AG20443 (cell line): ENCODE data around the gene JAK1.

Source experiments
- DNase-seq: peaks from one replicate; pipeline ENCODE4 v3.0.0; 2012; ENCODE audit warnings: low spot score, mixed read lengths

The JAK1 gene

DNA sequence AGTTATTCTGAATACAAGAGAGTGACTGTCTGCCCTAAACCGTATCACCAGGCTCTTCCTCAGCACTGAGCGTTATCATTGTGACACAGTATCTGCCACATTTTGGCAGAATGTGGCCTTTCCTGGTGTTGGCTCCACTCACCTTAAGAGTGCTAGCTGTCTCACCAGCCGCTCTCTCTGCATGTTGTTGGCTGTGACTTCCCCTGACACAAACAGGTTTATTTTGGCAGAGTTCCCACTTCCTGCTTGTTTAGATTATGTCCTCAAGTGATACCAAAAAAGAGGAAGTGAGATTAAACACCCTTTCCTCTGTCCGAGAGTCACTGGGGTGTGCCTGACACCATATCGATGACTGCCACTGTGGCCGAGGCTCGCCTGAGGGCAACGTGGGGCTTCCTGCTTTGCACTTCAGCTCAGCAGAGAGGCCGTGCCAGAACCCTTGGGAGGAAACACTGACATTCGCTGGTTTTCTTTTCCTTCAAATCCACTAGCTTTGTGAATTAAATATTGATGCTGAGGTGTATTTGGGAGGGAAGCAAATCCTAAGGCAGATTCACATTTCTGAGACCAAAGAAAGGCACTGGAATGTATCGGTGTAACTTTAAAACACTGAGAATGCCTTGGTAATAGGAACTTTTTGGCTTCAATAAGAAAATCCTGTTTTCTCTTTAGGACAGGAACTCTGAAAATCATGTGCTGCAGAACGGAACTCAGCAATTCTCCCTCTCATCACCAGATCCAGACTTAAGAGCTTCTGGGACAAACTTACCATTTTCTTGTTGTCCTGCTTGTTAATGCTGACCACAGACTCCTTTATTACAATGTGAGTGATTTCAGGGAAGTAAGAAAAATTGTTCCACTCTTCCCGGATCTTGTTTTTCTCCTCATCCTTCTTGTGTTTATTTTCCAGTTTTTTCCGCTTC, 102.1 kb downstream of the JAK1 start:
- no peak for DNase-seq

DNA sequence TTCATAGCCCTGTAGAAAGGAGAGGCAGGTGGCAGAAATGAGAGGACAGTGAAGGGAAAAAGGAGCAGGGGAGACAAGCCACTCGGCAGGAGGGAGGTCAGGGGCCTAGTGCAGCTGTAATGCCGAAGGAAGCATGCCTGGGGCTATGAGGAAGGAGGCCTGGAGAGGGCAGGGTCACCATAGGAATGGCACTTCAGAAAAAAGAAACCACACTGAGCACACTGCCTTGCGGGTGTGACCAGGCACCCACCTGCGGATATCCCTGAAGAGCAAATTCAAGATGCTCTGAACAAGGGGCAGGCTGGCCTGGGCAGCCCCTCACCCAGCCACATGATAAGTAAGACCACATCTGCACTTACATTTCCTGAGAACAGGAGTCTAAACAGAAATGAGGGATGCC, 104.7 kb downstream of the JAK1 start:
- DNase-seq, result peak; percentile 44

DNA sequence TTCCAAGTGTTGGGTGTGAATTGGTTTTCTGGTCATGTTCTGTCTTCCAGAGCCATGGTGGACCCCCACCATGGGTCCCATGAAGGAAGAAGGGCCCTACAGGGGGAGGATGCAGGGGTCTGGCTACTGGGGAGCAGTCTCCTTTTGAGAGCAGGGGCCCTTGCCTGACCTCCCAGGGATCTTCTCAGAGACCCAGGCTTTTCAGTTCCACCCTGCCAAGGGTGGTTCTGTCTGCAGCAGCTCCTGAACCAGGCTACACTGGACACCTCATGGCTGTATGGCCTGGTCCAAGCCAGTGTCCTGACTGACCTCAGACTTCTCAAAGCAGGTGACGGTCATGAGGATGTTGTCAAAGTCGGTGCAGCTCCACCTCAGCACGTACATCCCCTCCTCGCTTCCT, 109.0 kb downstream of the JAK1 start:
- no peak for DNase-seq

DNA sequence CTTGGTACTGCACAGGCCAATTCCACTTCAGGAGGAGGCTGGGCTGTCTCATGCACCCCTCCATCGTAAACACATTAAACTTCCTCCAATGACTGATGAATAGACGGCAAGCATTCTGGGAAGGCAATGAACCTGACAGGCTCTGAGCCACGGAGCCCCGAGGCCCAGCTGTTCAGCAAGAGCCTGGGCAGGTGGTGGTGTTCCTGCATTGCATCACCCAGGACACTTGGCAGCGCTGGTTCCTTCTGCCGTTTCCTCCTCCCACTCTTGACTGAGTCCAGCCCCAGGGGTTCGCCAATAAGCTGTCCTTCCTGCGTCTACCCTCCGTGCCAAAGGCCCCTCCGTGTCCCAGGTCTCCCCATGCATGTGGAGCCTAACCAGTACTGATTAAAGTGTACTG, 109.8 kb downstream of the JAK1 start:
- DNase-seq, result no peak

DNA sequence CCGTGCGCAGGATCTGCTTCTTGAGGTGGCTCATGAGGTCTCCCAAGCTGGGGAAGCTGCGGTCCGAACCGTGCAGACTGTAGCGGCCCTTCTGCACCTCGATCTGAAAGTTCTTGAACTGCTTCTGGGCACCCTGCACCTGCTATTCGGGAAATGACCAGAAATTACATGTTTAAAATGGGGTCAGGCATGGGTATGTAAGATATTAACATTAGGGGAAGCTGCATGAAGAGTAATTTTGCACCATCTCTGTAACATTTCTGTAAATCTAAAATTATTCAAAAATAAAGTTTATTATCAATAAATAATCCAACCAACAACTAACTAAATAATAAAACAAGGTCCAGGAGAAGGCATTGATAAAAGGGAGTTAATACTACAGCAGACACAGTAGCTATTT, 110.8 kb downstream of the JAK1 start:
- no peak for DNase-seq

DNA sequence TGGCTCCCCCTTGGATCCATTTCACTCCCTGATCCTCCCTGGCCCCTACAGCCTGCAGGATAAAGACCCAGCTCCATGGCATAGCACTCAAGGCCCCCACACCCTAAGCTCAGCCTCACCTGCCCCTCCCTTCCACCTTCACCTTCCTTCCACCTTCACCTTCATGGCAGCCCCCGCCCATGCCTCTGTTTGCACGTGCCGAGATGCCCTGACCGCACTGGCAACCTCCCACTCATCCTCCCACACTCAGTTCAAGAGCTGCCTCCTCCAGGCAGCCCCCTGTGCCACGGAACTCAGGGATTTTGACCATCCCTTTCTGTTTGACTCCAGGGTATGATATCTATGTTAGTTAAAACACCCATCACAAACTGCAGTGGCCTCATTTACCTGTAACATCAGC, 111.7 kb downstream of the JAK1 start:
- DNase-seq, result no peak

DNA sequence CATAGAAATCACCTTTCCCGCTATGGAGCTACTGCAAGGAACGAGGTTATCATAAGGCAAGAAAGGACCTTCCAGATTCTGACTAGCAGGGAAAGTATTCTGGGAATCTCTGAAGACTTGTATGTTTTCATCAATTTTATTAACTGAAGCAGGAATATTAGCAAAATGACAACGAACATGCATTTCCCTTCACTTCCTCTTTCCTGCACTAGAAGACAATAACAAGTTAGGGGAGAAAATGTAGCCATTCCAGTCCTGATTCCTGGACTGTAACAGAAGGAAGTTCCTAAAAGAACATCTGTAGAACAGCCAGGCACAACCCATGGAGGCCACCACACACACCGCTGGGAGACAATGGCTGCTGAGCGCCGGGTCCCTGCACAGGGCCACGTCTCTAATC, 114.7 kb downstream of the JAK1 start:
- DNase-seq, result no peak

DNA sequence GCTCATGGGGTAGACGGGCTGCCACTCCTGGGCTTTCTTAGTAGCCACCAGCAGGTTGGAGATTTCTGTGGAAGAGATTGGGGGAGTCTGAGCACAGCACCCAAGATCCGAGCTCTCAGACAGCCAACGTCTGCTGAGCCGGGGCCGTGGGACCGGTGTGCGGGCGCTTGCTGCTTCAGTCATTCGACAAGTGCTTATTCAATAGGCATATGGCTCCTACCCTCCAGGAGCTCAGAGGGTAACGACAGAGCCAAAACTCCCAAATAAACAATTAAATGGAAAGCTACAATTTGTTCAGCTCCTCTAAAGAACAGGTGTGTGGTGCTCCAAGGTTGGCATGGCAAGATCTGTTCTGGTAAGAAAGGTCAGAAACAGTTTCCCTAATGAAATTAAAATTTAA, 115.5 kb downstream of the JAK1 start:
- no peak for DNase-seq

DNA sequence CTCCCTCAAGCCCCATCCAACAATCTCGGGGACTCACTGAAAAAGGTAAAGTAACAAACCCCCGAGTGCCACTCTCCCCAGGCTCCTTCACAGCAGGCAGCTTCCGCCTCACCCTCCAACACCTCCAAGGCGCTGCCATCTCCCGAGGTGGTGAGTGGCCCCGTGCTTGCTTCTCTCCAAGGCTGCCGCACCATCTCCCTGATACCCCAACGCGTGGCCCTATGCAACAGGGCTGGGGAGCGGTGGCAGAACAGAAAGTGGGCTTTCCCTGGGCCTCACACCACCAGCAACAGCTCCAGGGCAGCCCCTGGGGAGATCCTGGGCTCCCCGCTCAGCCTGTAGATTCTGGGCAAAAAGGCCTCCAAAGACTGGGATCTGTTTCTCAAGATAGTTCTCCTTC, 116.4 kb downstream of the JAK1 start:
- DNase-seq, result no peak

DNA sequence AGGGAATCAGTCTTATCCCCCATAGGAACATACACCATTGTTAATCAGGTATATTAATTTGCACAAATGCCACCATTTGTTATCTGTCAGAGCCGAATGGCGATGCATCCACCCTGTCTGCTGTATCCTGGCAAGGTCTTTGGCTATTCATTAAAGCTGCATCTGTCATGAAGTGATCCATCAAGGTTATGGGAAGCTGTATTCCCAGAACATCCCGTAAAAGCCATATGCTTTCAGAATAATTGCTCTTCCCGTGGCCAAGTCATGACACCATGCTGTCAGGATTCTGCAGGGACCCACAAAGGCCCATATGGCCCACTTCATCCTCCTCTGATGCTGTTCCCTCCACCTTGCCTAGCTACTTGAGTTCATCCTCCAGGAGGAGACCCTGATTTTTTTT, 117.5 kb downstream of the JAK1 start:
- no peak for DNase-seq

DNA sequence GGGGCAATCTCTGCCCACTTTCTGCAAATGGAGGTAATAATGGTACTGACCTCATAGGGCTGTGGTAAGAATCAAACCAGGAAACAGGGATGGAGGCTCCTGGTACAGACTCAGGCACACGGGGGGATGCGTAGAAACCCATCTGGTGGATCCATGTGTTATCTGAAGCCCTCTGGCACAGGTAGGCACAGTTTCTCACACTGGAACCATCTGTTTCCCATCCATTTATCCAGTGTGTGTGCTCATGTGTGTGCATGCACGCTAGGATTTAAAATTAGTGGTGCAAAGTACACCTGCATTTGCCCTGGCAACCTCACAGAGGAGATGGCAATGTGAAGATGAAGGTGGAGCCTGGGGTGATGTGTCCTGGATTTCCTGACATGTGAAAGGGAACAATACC, 118.2 kb downstream of the JAK1 start:
- DNase-seq, result no peak

DNA sequence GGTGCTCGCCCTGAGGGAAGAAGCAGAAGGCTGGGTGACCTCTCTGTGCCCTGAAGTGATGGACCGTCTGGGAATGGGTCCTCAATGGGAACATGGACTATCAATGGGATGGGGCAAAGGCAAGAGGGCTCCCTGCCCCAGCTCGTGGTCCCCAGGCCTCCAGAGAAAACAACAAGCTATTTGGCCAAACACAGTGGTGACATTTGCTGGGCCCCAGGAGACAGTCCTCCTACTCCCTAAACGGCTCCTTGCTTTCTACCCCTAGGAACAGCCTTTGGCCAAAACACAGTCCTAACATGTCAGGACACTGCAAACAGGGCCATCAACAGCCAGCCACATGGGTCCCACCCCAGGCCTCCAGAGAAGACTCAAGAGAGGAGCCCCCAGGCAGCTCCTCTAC, 118.7 kb downstream of the JAK1 start:
- no peak for DNase-seq

DNA sequence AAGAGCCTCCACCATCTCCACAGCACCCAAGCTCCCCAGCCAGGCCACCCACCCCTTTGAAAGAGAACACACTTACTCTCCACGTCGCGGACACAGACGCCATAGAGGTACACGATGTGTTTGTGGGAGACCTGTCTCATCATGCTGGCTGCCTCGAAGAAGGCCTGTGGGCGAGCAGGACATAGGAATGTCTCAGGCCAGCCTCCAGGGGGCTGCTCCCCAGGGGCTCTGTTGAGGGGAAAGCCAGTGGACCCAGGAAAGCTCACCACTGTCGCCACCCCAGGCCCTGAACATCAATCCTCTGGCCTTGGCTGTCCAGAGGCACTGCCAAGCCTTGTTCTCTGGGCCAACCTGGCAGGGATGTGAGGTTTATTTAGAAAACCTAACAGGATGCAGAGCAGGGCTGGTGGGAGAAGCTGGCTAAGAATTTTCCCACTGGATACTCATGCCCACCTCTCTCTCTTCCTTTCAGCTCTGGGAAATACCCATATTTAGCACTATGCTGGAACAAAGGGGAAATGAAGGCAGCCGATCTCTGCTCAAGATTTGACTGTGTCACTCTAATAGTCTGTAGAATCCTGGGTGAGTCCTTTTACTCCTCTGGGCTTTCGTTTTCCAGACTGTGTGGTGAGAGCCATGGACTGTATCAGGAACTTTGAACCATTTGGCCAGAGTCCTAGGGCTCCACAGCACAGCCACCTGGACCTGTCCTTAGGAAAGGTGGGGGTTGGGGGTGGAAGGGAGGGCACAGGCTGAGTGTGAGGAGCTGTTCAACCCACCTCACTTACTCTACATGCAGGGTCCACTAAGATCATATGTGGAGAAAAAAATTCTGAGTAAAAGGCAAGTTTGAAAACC, 119.5 kb downstream of the JAK1 start:
- DNase-seq, result no peak

DNA sequence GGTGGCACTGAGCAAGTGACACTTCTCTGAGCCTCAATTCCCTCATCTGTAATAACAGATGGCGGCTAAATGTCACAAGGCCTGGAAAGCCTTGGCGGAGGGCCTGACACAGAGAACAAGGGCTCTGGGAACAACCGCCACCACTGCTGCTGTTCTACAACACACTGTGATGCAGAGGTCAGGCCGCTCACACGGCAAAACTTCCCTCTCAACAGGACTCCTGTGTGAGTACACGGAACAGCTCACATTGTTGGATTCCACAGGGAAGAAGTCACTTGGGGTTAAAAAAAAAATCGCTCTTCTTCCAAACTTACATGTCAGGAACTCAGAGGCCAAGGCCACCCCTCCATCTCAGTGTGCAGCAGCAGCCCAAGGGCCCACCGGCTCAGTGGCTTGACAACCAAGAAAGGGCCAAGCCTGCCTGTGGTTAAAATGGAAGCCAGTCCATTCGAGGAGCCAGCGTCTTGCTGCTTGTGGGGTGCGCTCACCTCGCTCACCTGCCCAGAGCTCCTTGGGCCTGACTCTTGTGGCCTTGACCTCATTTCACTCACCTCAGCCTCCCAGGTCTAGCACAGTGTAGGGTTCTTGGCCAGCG, 120.4 kb downstream of the JAK1 start:
- no peak for DNase-seq

DNA sequence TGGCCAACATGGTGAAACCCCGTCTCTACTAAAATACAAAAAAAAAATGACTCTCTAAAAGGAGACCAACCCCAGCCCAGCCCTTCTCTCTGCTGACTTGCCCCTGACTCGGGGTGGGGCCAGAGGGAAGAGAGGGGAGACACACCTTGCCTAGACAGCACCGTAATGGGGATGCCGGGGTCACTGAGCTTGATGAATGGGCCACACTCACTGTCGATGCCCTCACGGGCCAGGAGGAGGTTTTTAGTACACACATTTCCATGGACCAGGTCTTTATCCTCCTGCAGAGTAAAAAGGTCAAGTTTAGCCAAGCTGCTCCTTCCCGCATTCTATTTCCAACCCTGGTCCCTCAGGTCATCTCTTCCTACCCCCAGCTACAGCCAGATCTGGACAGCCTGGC, 121.7 kb downstream of the JAK1 start:
- DNase-seq, result no peak

DNA sequence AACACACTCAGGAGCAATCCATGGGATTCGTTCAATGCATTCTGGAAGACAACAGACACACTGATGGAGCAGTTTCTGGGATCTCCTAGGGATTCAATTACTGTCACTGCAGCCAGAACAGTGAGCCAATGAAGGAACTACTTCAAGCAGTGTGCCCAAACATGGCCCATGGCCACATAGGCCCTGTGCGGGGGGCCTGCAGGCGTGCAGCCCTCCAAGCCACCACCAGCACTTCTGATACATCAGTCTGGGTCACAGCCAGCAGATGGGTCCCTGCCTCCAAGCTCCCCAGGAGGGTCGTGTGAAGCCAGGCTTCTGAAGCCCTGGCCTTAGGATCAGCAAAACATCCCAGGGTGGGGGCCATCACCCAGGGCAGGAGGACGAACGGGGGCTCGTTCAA, 122.2 kb downstream of the JAK1 start:
- no peak for DNase-seq

DNA sequence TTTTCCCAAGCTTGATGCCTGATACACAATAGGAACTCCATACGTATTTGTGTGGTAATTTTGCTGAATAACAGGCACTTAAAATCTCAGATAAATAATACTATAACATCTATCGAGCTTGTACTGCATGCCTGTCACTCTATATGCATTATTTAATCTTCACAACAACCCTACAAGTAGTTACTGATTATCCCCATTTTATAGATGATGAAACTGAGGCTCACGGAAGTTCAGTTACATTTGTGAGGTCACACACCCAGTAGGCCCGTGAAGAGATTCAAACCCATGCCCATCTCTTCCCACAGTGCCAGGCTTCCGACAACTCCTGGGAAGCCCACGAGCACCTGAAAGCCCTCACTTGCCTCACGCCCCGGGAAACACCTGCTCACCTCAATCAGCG, 122.7 kb downstream of the JAK1 start:
- DNase-seq, result no peak

DNA sequence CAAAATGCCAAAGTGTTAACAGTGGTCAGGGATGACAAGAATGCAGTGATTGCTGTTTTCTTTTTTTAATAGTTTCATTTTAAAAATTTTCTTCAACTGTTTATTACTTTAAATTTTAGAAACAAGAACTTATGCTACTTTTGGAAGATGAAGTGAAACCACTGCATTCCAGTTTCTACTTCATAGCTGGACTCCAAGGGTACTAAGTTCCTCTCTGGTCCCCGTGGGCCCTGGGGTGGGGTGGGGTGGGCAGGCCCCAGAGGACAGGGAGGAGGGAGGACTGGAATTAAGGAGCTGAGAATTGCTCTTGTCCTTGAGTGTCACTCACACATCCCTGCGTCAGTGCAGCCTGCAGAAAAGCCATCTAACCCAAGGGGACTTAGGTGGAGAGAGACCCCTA, 124.1 kb downstream of the JAK1 start:
- DNase-seq, result no peak

DNA sequence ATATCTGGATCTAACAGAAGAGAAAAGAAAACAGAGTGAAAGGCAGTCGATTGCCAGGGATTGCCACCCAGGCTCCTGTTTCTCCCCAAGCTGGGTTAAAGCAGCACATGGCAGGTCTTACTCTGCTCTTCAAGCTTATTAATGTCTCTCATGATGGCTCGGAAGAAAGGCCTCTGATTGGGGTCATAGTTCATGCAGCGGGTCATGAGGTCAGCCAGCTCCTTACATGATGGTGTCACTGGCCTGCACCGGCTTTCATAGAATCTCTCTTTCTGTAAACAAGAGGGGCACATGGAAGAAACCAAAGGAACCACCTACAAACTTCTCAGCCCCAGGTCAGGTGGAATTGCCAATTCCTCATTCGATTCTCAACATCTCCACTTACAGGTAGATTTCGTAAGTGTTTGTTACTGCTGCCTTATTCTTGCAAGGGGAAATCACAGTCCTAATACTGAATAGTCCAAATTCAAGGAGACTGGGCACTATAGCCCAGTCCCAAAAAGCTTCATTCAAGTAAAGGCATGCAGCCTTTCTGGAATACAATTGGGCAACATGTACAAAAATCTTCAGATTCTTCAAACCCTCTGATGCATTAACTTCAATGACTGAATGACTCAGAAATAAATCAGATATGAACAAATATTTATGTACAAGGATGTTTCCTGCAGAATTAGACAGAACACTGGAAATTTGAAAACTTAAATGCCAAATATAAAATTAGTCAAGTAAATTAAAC, 124.9 kb downstream of the JAK1 start:
- no peak for DNase-seq

DNA sequence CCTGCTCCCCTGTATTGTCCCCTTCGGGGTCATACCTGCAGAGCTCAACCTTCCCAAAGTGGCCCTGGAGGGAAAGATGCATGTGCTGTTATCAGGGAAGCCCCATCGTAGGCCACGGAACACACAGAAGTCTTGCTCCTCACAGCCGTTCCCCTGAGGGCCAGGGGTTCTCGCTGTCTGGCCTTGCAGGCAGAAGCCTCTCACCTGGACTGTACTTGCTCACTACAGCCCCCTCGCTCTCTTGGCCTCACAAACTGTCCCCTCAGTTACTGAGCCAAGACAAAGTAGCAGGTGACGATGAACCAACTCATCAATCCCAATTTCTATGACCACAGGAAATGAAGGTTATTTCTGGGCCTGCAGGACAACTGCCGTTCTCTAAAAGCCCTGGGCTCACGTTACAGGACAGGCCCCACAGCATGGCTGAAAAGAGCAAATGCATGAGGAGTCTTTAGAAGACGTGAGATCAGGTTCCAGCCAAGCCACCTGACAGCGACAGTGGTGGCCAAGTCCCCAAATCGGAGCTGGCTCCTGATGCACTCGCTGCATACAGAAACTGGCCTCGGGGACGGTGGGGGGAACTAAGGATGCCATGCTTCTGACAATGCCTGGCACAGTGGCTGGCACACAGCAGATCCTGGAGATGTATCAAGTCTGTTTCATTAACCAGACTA, 126.5 kb downstream of the JAK1 start:
- DNase-seq, result no peak

DNA sequence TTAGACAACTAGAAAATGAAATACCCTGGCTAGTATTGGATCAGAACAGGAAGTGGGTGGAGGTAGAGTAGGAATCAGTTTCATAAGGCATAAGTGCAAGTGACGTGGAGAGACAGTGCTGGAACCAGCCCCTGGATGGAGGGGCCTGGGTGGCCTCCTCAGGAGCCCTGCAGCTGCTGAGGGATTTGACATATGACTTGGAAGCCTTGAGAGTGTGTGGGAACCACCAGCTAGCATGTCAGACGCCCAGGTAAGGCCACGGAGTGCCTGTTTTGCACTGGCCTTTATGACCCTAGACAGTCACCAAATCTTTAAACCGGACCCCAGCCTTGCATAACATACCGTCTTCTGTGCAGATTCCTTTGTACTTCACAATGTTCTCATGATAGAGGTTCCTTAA, 127.1 kb downstream of the JAK1 start:
- DNase-seq, result no peak

DNA sequence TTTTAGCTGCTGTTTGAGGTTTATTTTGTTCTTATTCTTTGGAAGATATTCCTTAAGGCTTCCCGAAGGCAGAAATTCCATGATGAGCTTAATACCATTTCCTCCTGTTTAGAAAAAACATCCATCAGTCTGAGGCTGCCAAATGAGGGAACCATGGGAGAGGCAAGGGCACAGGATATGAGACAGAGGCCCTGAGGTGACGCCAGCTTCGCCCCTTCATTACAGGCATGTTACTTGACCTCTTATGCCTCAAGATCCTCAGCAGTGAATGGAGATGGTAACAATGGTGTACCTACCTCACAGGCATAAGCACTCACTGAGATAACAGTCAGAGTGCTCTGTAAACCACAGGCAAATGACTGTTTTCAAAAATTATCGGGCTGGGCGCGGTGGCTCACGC, 127.9 kb downstream of the JAK1 start:
- DNase-seq, result no peak
